IMR-90 (cell line): ENCODE data around the gene PDZD2.

Experiments used
- CEBPB ChIP-seq: IDR thresholded peaks from 2 replicates; pipeline ENCODE4 v1.6.1; 2012; ENCODE audit warnings: low read depth, low read length, improper control_type of control experiment
- CTCF ChIP-seq: conservative IDR thresholded peaks from 2 replicates; pipeline ENCODE4 v1.5.1; 2012; ENCODE audit warnings: mild to moderate bottlenecking, low read depth, low read length, improper control_type of control experiment
- FOS ChIP-seq: fragments of 150-350 bp; IDR thresholded peaks from 2 replicates; pipeline ENCODE4 v1.6.1; 2016; ENCODE audit warnings: low read depth, low read length
- POLR2A ChIP-seq: IDR thresholded peaks from 2 replicates; pipeline ENCODE4 v1.6.1; 2012; ENCODE audit warnings: mild to moderate bottlenecking, low read depth, low read length
- RAD21 ChIP-seq: IDR thresholded peaks from 2 replicates; pipeline ENCODE4 v1.6.1; 2012; ENCODE audit warnings: low read length, improper control_type of control experiment
- RCOR1 ChIP-seq: IDR thresholded peaks from 2 replicates; pipeline ENCODE4 v1.6.1; 2012; ENCODE audit warnings: mild to moderate bottlenecking, low read length, improper control_type of control experiment; ENCODE audit not compliant: insufficient replicate concordance
- RFX5 ChIP-seq: IDR thresholded peaks from 2 replicates; pipeline ENCODE4 v1.8.0; 2012; ENCODE audit warnings: low read depth, mild to moderate bottlenecking, low read length, moderate library complexity

GRCh38 chr5:32089146-32090000 lies 450.4 kb downstream of the PDZD2 start:
- no peak for TF ChIP-seq CTCF
- TF ChIP-seq RAD21: no peak
- no peak for TF ChIP-seq CEBPB
- TF ChIP-seq RFX5: no peak
- TF ChIP-seq POLR2A: no peak
- no peak for TF ChIP-seq FOS
- TF ChIP-seq RCOR1: no peak
